ENCODE results near the gene AFF3. TPM values are rescaled to one million over a fixed set of nuclear protein-coding genes. Genes with fewer than 3 reads are reported as not detected.

Gene AFF3
- polyA plus RNA-seq, 1 donor = 3.5 TPM

DNA sequence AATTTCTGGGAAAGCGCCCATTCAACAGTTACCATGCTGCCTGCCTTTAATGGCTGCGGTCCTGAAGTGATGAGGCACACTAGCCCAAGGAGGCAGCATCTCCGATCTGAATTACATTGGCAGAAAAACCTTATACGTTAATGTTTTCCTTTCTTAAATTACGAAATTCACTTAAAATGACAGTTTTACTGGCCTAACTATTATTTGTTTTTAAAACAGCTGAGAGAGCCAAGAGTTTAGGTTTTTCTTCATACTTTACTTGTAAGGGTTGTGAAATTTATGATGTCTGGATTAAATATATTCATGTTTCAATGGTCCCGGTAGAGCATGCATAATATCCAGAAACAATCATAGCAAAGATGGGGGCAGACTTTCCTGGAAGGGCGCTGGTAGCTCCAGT, 537.4 kb downstream of the AFF3 start:
- peak; percentile 14 for DNase-seq (ENCODE audit: low read depth)

DNA sequence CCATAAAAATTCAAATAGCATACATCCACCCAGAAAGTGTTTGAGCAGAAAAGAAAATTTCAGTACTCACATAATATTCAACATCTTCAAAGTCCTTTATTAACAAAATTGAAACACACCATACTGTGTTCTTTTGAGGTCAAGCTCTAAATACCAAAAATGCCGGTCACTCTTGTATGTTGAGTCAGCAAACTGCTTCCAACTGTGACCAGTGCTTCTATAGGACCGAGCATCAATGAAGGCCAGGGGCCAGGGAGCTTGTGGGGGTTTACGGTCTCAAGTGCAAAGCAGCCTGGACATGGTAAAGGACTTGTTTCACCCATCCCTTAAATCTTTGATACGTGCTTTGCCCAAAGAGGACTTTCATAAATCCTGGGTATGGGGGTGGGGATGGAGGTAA, 539.9 kb downstream of the AFF3 start:
- no peak for DNase-seq (ENCODE audit: low read depth)

- DNase-seq (ENCODE audit: low read depth) = no peak
These were observed 541.3 kb downstream of the AFF3 start for GRCh38 chr2:99600981-99601651.

- DNase-seq (ENCODE audit: low read depth) = no peak
These were observed 543.9 kb downstream of the AFF3 start for GRCh38 chr2:99598441-99598840.

DNA sequence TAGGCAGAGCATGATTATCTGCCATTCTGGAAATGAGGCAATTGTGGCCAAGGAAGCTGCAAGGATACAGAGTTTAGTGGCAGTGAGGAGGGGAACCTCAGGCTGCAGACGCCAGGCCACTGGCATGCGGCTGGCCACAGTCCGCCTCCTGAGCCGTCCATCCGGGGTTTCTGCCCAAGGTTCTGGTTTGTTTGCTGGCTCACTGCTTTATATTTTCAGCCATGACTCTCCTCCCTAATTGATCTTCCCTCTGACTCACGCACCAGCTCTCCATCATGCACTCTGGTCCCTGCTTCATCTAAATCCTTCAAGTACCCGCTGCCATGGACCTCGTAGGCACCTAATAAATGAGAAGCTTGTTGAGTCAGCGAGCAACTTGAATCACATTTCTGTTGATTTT, 544.8 kb downstream of the AFF3 start:
- DNase-seq (ENCODE audit: low read depth) = no peak

DNA sequence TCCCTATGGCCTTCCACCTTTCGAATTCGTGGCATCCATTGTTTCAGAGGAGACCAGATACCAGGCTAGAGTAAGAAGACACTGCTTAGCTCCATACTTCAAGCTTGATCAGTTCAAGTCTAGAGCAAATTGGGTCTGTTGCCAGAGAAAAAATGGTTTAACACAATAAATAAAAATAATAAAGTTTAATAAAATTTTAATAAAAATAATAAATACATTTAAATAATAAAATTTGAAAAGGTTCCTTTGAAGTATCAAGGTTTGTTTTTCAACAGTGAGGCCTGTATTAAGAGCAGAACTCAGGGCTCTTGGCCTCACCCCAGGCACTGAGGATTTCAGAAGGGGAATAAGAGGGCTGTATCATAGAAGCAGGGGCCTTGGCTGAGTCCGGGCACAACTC, 547.0 kb downstream of the AFF3 start:
- no peak for DNase-seq (ENCODE audit: low read depth)

- DNase-seq (ENCODE audit: low read depth) = no peak
These were observed 548.5 kb downstream of the AFF3 start for GRCh38 chr2:99593692-99594427.

- DNase-seq (ENCODE audit: low read depth) = no peak
These were observed 565.6 kb downstream of the AFF3 start for GRCh38 chr2:99576775-99577174.

DNA sequence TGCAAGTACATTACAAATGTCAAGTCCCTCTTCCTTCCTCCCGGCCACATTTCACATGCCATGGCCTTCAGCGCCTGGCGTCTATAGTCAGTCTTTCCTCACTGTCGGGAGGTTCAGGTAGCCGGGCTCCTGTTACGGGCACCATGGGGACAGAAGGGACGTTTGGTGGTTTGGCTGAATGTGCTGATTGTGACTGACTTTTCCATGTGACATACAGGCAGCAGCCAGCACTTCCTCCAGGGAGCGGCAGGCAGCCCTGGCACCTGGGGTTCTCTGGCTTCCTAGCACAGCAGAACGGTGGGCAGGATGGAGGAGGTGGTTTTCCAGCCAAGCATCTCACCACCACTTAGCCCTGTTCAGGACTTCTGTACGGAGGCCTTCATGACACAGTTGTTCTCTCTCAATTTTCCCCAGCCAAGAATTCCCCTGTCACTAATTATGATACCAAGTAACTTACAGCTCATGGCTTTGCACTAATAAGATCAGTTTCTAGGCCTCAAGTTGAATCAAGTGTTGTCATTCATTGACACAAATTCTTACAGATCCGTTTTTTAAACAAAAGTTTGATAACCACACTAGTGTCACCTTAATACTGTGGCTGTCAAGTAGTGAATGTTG, 568.6 kb downstream of the AFF3 start:
- no peak for DNase-seq (ENCODE audit: low read depth)

GRCh38 chr2:99572373-99573164, 569.8 kb downstream of the AFF3 start:
- no peak for DNase-seq (ENCODE audit: low read depth)

GRCh38 chr2:99571954-99572353, 570.4 kb downstream of the AFF3 start:
- no peak for DNase-seq (ENCODE audit: low read depth)

DNA sequence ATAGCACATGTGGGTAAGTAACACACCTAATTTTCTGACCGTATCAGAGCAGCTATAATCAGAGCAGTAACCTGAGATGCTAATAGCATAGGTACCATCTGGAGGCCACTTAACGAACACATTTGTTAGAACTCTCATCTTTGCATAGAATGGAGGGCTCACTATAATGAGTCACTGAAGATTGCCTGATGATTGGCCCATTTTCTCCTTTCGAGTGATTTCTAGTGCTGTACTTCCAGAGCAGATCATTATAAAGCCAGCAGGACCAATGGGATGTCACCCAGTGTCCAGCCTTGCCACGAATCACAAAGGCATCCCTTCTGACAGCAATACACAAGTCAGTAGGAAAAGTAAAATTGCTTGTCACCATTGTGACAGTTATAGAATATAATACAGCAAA, 570.9 kb downstream of the AFF3 start:
- no peak for DNase-seq (ENCODE audit: low read depth)

GRCh38 chr2:99571021-99571420, 571.4 kb downstream of the AFF3 start:
- no peak for DNase-seq (ENCODE audit: low read depth)

DNA sequence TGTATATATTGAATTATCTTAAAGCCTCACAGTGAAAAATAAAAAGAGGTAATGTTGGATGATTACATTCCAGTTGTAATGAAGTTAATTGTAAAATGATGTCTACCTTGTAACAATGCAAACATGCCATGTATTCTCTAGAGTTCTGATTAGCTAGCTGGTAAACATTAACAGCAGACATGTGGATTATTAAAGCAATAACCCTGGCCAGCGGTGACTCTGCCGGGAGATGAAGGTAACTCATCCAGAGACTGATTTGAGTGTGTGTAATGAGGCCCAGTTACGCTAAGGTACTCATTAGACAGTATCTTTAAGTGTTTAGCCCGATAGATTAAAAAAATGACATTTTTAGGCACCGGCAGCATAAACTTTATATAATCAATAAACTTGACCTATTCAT, 573.0 kb downstream of the AFF3 start:
- DNase-seq (ENCODE audit: low read depth) = no peak

DNA sequence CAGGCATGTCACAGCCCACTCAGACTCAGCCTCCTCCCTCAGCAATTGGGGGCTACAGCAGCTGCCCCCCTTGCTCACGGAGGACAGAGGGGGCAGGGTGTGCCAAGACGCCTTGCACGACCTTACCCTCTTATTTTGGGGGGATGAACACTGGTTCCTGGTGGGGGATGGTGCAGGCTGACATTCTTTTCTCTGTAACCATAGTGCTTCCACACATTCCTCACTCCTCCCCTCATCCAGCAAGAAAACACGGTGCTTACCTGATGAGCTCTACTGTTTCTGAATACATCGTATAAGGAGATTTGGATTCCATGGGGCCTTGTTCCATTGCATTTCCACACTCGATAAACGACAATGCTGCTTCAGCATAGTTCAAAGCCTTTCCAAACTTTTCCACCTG, 577.2 kb downstream of the AFF3 start:
- DNase-seq (ENCODE audit: low read depth) = no peak

DNA sequence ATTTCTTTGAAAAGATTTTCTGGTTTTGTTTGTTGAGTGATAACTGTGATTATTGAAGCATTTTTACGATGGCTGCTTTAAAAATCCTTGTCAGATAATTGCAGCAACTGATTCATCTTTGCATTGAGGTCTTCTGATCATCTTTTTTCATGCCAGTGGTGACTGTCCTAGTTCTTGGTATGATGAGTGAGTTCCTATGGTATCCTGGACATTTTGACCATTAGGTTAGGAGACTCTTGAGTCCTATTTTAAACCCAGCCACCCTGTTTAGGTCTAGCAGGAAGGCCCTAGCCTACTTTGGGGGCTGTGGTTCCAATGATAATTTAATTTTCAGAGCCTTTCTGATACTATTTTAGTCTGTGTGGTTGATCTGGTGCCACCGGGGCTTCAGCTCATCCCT, 579.9 kb downstream of the AFF3 start:
- DNase-seq (ENCODE audit: low read depth) = no peak

GRCh38 chr2:99561804-99562203, 580.6 kb downstream of the AFF3 start:
- DNase-seq (ENCODE audit: low read depth) = no peak

- DNase-seq (ENCODE audit: low read depth) = peak; percentile 32
These were observed 583.2 kb downstream of the AFF3 start for GRCh38 chr2:99559075-99559662.

- no peak for DNase-seq (ENCODE audit: low read depth)
These were observed 587.0 kb downstream of the AFF3 start for GRCh38 chr2:99555404-99555803.

GRCh38 chr2:99554871-99555270, 587.5 kb downstream of the AFF3 start:
- no peak for DNase-seq (ENCODE audit: low read depth)

DNA sequence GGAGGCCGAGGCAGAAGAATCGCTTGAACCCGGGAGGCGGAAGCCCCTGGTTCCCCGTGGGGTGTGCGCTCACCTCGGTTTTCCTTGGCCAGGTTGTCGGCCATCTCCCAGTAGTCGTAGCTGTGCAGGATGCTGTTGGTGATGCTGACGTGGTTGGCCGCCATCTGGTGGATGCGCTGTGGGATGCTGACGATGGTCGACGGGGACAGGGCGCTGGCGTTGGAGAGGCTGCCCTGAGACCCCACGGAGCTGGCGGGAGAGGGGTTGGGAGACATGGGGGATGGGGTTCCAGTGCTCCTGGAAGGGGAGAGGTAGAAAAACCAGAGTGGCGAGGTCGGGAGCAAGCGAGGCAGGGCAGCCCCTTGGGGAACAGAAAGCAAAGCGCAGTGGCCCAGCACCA, 588.2 kb downstream of the AFF3 start:
- DNase-seq (ENCODE audit: low read depth) = no peak

DNA sequence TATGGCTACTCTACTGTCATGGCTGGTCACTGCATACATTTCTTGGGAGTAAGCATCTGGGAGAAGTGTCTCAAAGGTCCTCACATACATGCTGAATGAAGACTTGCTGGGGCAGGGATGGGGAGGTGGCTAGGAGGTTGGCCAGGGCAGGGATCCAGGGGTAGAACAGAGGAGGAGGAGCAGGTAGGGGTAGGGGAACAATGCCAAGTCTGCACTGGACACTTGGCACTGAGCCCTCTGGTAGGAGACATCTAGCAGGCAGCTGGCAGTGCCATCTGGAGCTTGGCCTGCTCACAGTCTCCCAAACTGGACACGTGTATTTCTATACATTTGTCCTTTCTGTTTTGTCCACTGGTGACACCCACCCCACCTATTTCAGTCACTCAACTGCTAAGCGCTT, 589.9 kb downstream of the AFF3 start:
- no peak for DNase-seq (ENCODE audit: low read depth)

Data from forelimb muscle (tissue), 1 donor.